Measurements from ENCODE around the gene URI1. TPM values are rescaled to one million over a fixed set of nuclear protein-coding genes. Genes with fewer than 3 reads are reported as not detected.

Gene URI1
- total and polyA plus RNA-seq, 3 donors from 2014 or later: 71.4 to 105 (median 104) TPM

DNA sequence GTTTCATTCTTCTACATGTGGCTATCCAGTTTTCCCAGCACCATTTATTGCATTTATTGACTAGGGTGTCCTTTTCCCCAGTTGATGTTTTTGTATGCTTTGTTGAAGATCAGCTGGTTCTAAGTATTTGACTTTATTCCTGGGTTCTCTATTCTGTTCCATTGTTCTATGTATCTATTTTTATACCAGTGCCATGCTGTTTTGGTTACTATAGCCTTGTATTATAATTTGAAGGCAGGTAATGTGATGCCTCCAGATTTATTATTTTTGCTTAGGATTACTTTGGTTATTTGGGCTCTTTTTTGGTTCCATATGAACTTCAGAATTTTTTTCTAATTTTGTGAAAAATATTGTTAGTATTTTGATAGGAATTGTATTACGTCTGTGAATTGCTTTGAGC lies 80.6 kb downstream of the URI1 start:
- Histone ChIP-seq H3K27me3 (no peaks in the 10 kb centered on the region), H3K9me3 (no peaks in the 10 kb centered on the region), H3K36me3 (ENCODE audit: low read depth, missing control alignments) (no peaks in the 10 kb centered on the region), H3K4me3 (no peak overlapping the region), H3K27ac (no peak overlapping the region), H3K4me1 (no peaks in the 10 kb centered on the region)
- intact Hi-C loops (cut with DNase I; ENCODE audit: low total_unique reads): no loop called here
- DNase-seq: no peak
- 92 to 100% methylated on average over 1 of the region's 1 CpG for WGBS, 2 donors
- no peak for TF ChIP-seq POLR2A (IDR thresholded peaks at IDR 0.05)
- TF ChIP-seq, protein P1, sequence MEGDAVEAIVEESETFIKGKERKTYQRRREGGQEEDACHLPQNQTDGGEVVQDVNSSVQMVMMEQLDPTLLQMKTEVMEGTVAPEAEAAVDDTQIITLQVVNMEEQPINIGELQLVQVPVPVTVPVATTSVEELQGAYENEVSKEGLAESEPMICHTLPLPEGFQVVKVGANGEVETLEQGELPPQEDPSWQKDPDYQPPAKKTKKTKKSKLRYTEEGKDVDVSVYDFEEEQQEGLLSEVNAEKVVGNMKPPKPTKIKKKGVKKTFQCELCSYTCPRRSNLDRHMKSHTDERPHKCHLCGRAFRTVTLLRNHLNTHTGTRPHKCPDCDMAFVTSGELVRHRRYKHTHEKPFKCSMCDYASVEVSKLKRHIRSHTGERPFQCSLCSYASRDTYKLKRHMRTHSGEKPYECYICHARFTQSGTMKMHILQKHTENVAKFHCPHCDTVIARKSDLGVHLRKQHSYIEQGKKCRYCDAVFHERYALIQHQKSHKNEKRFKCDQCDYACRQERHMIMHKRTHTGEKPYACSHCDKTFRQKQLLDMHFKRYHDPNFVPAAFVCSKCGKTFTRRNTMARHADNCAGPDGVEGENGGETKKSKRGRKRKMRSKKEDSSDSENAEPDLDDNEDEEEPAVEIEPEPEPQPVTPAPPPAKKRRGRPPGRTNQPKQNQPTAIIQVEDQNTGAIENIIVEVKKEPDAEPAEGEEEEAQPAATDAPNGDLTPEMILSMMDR (IDR thresholded peaks at IDR 0.05): no peak

DNA sequence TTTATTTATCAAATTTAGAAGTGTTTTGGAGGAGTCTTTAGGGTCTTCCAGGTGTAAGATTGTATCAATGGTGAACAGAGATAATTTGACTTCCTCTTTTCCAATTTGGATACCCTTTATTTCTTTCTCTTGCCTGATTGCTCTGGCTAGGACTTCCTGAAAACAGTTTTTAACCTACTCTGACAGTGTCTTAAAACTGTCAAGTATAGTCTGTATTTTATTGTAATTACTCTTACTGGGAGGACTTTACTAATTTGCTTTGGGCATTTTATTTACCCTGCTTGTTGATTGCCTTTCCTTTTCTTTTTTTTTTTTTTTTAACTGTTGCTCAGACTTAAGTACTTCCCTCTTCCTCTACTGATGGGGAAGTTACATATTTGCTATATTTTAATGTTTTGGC lies 81.3 kb downstream of the URI1 start:
- no peak for DNase-seq
- intact Hi-C loops (cut with DNase I; ENCODE audit: low total_unique reads): no loop called here
- no peaks in the 10 kb centered on the region for H3K27me3 ChIP-seq
- no peaks in the 10 kb centered on the region for H3K36me3 ChIP-seq (ENCODE audit: low read depth, missing control alignments)
- no peaks in the 10 kb centered on the region for H3K9me3 ChIP-seq
- TF ChIP-seq POLR2A (IDR thresholded peaks at IDR 0.05): no peak
- TF ChIP-seq, protein P1 (IDR thresholded peaks at IDR 0.05): no peak
- H3K4me3 ChIP-seq: no peak overlapping the region
- no peaks in the 10 kb centered on the region for H3K4me1 ChIP-seq
- H3K27ac ChIP-seq: no peak overlapping the region

DNA sequence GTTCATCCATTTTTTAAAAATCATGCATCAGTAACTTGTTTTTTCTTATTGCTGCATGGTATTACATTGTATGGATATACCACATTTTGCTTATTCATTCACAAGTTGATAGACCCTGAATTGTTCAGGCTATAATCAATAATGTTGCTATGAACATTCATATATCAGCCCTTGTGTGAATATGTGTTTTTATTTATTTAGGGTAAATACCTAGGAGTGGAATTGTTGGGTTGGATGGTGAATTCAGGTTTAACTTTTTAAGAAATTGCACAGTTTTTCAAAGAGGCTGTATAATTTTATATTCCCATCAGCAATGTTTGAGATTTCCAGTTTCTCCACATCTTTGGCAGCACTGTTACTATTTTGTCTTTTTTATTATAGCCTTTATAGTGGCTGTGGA lies 82.1 kb downstream of the URI1 start:
- intact Hi-C loops (cut with DNase I; ENCODE audit: low total_unique reads): no loop called here
- H3K36me3 ChIP-seq (ENCODE audit: low read depth, missing control alignments): no peaks in the 10 kb centered on the region
- H3K27me3 ChIP-seq: no peaks in the 10 kb centered on the region
- H3K9me3 ChIP-seq: no peaks in the 10 kb centered on the region
- H3K27ac ChIP-seq: no peak overlapping the region
- TF ChIP-seq, protein P1 (IDR thresholded peaks at IDR 0.05): no peak
- TF ChIP-seq POLR2A (IDR thresholded peaks at IDR 0.05): no peak
- H3K4me3 ChIP-seq: no peak overlapping the region
- H3K4me1 ChIP-seq: no peaks in the 10 kb centered on the region
- DNase-seq: no peak

DNA sequence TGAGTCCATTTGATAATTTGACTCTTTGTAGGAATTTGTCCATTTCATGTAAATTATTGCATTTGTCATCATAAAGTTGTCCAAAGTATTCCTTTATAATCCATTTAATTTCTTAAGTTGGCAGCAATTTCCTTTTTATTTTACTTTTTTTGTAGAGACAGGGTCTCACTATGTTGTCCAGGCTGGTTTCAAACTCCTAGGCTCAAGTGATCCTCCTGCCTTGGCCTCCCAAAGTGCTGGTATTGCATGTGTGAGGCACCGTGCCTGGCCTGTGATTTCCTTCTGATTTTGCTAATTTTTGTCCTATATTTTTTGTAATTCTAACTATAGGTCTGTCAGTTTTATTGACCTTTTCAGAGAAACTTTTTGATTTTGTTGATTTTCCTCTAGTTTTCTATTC lies 84.9 kb downstream of the URI1 start:
- WGBS, 2 donors: 97 to 100% methylated on average over 1 of the region's 1 CpG
- Histone ChIP-seq H3K9me3 (no peaks in the 10 kb centered on the region), H3K27me3 (no peaks in the 10 kb centered on the region), H3K4me3 (no peak overlapping the region), H3K27ac (no peak overlapping the region), H3K4me1 (no peaks in the 10 kb centered on the region), H3K36me3 (ENCODE audit: low read depth, missing control alignments) (no peaks in the 10 kb centered on the region)
- DNase-seq: no peak
- no peak for TF ChIP-seq POLR2A (IDR thresholded peaks at IDR 0.05)
- TF ChIP-seq, protein P1 (IDR thresholded peaks at IDR 0.05): no peak
- intact Hi-C loops (cut with DNase I; ENCODE audit: low total_unique reads): no loop called here

DNA sequence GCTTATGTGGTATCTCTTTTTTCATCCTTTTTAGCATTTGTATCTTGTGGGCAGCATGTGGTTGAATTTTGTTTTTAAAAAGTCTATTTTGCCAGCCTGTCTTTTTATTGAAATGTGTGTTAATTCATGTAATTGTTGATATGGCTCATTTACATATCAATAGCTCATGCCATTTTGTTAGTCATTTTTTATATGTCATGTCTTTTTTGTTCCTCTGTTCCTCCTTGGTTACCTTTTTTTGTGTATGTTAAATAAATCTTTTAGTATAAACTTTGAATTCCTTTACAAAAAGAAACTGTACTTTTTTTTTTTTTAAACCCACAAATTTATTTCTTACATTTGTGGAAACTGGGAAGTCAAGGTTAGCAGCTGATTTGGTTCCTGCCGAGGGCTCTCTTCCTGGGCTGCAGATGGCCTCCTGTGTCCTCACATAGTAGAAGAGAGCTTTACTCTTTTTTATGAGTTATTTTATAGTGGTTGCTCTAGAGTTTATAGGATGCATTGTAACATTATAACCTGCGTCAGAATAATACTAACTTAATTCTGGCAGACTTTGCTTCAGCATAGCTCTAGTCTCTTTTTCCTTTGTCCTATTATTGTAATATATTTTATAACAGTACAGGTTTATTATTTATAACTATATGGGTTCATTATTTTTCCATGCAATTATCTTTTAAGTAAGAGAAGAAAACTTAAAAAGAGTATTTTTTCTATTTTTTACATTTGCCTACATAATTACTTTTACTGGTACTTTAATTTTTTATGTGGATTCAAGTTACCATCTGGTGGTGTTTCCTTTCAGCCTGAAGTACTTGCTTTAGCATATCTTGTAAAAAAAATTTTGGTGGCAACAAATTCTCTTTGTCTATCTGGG lies 86.3 kb downstream of the URI1 start:
- Histone ChIP-seq H3K4me1 (no peaks in the 10 kb centered on the region), H3K4me3 (no peak overlapping the region), H3K27ac (no peak overlapping the region), H3K9me3 (no peaks in the 10 kb centered on the region), H3K27me3 (no peaks in the 10 kb centered on the region), H3K36me3 (ENCODE audit: low read depth, missing control alignments) (no peaks in the 10 kb centered on the region)
- no peak for DNase-seq
- no peak for TF ChIP-seq POLR2A (IDR thresholded peaks at IDR 0.05)
- intact Hi-C loops (cut with DNase I; ENCODE audit: low total_unique reads): no loop called here
- 71 to 78% methylated on average over 2 of the region's 2 CpGs for WGBS, 2 donors
